SU-DHL-6 (cell line): ENCODE measurements around the gene PPP1R14C.

ENCODE experiments used
- H2AFZ ChIP-seq: fragments of 200-600 bp; sonication (generic); 2 replicates; pipeline ENCODE4 v1.6.1; 2014; ENCODE audit warnings: low read depth, mild to moderate bottlenecking, moderate library complexity, mixed read lengths, antibody characterized with exemption, low read length; ENCODE audit not compliant: severe bottlenecking
- H3F3A ChIP-seq: fragments of 200-600 bp; shearing (Covaris generic); 2 replicates; pipeline ENCODE4 v1.6.0; 2016; ENCODE audit warnings: antibody characterized with exemption, mild to moderate bottlenecking; ENCODE audit not compliant: insufficient read depth
- H3K27ac ChIP-seq: fragments of 200-600 bp; sonication (generic); 2 replicates; pipeline ENCODE4 v1.5.1; 2016; ENCODE audit warnings: low read depth, mild to moderate bottlenecking, low read length, moderate library complexity, mixed read lengths
- H3K27me3 ChIP-seq: fragments of 200-600 bp; sonication (generic), shearing (Covaris generic); 2 replicates; pipeline ENCODE4 v1.6.0; 2014; ENCODE audit warnings: mild to moderate bottlenecking, low read length
- H3K36me3 ChIP-seq: fragments of 200-600 bp; sonication (generic); 2 replicates; pipeline ENCODE4 v1.6.1; 2014; ENCODE audit warnings: mild to moderate bottlenecking, low read length, mixed read lengths
- H3K4me2 ChIP-seq: fragments of 300-600, 200-600 bp; shearing (Covaris generic), sonication (generic); 2 replicates; pipeline ENCODE4 v1.6.0; 2014; ENCODE audit warnings: low read length, low read depth, mild to moderate bottlenecking; ENCODE audit not compliant: poor library complexity, severe bottlenecking
- H3K4me3 ChIP-seq: fragments of 200-600 bp; sonication (generic); 2 replicates; pipeline ENCODE4 v1.5.1; 2014; ENCODE audit warnings: antibody characterized with exemption, low read length, mild to moderate bottlenecking, mixed read lengths; ENCODE audit not compliant: insufficient read depth, poor library complexity, severe bottlenecking
- H3K79me2 ChIP-seq: fragments of 200-600 bp; sonication (generic); 2 replicates; pipeline ENCODE4 v1.6.1; 2014; ENCODE audit warnings: mild to moderate bottlenecking, low read length, moderate library complexity; ENCODE audit not compliant: insufficient read depth
- H3K9ac ChIP-seq: fragments of 200-600 bp; sonication (generic); 2 replicates; pipeline ENCODE4 v1.7.0; 2014; ENCODE audit warnings: mild to moderate bottlenecking, low read length
- H3K9me2 ChIP-seq: fragments of 200-600 bp; sonication (generic); replicated peaks from 2 replicates; pipeline ENCODE4 v1.6.1; 2014; ENCODE audit warnings: low read length; ENCODE audit not compliant: insufficient read depth
- H3K9me3 ChIP-seq: fragments of 200-600 bp; sonication (generic); 2 replicates; pipeline ENCODE4 v1.6.1; 2014; ENCODE audit warnings: low read length, mixed read lengths; ENCODE audit not compliant: insufficient read depth
- H4K20me1 ChIP-seq: fragments of 200-600 bp; sonication (generic); 2 replicates; pipeline ENCODE4 v1.6.1; 2014; ENCODE audit warnings: low read depth, mild to moderate bottlenecking, antibody characterized with exemption, low read length, moderate library complexity, mixed read lengths
- EZH2phosphoT487 ChIP-seq: fragments of 200-600 bp; sonication (generic), shearing (Covaris generic); conservative IDR thresholded peaks from 2 replicates; pipeline ENCODE4 v1.6.1; 2018; ENCODE audit warnings: mild to moderate bottlenecking, antibody characterized with exemption, low read length, moderate library complexity, mixed read lengths
- TF ChIP-seq, protein P1 (sequence below): fragments of 200-600 bp; sonication (generic); IDR thresholded peaks from one replicate; pipeline ENCODE4 v1.5.1; 2017; ENCODE audit warnings: antibody characterized with exemption, mild to moderate bottlenecking, low read length, moderate library complexity; ENCODE audit not compliant: insufficient read depth, poor library complexity, severe bottlenecking

Gene PPP1R14C

DNA sequence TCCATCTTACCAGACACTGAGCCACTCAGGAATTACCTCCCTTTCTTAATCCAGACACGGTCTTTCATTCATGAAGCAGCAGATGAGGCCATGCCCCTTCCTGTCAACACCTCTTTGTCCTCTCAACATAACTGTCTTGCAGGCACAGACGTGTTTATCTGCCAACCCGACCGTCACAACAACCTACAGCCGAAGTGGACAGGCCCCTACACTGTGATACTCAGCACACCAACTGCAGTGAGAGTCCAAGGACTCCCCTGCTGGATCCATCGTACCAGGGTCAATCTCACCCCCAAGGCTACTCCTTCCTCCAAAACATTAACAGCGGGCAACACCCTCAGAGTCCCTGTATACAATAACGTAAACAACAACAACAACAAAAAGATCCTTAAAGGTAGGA, 43.3 kb upstream of the PPP1R14C start:
- Histone ChIP-seq H2AFZ (no peak overlapping the region), H3K27me3 (no peaks in the 10 kb centered on the region), H3K4me3 (no peak overlapping the region), H3K4me2 (no peak overlapping the region), H4K20me1 (no peaks in the 10 kb centered on the region), H3K9me3 (no peaks in the 10 kb centered on the region), H3K9ac (no peak overlapping the region), H3K79me2 (no peaks in the 10 kb centered on the region), H3F3A (no peaks in the 10 kb centered on the region), H3K27ac (no peak overlapping the region), H3K36me3 (no peaks in the 10 kb centered on the region), H3K9me2 (no peaks in the 10 kb centered on the region)
- TF ChIP-seq EZH2phosphoT487: no peak
- TF ChIP-seq, protein P1, sequence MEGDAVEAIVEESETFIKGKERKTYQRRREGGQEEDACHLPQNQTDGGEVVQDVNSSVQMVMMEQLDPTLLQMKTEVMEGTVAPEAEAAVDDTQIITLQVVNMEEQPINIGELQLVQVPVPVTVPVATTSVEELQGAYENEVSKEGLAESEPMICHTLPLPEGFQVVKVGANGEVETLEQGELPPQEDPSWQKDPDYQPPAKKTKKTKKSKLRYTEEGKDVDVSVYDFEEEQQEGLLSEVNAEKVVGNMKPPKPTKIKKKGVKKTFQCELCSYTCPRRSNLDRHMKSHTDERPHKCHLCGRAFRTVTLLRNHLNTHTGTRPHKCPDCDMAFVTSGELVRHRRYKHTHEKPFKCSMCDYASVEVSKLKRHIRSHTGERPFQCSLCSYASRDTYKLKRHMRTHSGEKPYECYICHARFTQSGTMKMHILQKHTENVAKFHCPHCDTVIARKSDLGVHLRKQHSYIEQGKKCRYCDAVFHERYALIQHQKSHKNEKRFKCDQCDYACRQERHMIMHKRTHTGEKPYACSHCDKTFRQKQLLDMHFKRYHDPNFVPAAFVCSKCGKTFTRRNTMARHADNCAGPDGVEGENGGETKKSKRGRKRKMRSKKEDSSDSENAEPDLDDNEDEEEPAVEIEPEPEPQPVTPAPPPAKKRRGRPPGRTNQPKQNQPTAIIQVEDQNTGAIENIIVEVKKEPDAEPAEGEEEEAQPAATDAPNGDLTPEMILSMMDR: no peak

DNA sequence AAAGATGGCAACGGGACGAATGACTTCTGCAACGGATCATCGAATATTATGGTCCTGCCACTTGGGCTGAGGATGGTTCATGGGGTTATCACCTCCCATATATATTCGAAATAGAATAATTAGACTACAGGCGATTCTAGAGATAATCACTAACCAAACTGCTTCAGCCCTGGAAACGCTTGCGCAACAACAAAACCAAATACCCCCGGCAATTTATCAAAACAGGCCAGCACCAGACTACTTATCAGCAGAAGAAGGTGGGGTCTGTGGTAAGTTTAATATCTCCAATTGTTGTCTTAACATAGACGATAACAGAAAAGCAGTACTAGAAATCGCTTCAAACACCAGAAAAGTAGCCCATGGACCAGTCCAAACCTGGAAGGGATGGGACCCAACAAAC, 42.9 kb upstream of the PPP1R14C start:
- H3K4me3 ChIP-seq: no peak overlapping the region
- no peaks in the 10 kb centered on the region for H4K20me1 ChIP-seq
- H3K79me2 ChIP-seq: no peaks in the 10 kb centered on the region
- H3F3A ChIP-seq: no peaks in the 10 kb centered on the region
- no peak for TF ChIP-seq EZH2phosphoT487
- TF ChIP-seq, protein P1: no peak
- H3K9me3 ChIP-seq: no peaks in the 10 kb centered on the region
- H3K9me2 ChIP-seq: no peaks in the 10 kb centered on the region
- no peak overlapping the region for H3K9ac ChIP-seq
- H3K4me2 ChIP-seq: no peak overlapping the region
- H3K27ac ChIP-seq: no peak overlapping the region
- H2AFZ ChIP-seq: no peak overlapping the region
- no peaks in the 10 kb centered on the region for H3K27me3 ChIP-seq
- no peaks in the 10 kb centered on the region for H3K36me3 ChIP-seq

DNA sequence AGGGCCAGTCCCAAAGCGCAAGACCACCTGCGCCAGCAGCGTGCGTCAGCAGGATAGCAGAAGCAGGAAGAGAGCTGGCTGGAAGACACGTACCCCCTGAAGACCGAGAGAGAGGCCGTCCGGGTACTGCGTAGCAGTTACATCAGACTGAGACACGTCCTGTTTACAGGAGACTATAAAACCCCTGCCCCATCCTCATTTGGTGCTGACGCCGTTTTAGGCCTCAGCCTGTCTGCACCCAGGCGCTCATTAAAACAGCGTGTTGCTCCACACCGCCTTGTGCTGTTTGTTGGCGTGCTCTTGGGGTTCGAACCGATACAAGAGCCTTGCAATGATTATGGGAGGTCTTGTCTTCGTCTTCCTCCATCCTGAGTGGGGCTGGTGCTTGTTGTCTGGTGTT, 42.1 kb upstream of the PPP1R14C start:
- Histone ChIP-seq H3K36me3 (no peaks in the 10 kb centered on the region), H4K20me1 (no peaks in the 10 kb centered on the region), H3K9ac (no peak overlapping the region), H3K79me2 (no peaks in the 10 kb centered on the region), H3K9me3 (no peaks in the 10 kb centered on the region), H3F3A (no peaks in the 10 kb centered on the region), H2AFZ (no peak overlapping the region), H3K4me3 (no peak overlapping the region), H3K4me2 (no peak overlapping the region), H3K9me2 (no peaks in the 10 kb centered on the region), H3K27ac (no peak overlapping the region), H3K27me3 (no peaks in the 10 kb centered on the region)
- TF ChIP-seq EZH2phosphoT487: no peak
- TF ChIP-seq, protein P1: no peak

DNA sequence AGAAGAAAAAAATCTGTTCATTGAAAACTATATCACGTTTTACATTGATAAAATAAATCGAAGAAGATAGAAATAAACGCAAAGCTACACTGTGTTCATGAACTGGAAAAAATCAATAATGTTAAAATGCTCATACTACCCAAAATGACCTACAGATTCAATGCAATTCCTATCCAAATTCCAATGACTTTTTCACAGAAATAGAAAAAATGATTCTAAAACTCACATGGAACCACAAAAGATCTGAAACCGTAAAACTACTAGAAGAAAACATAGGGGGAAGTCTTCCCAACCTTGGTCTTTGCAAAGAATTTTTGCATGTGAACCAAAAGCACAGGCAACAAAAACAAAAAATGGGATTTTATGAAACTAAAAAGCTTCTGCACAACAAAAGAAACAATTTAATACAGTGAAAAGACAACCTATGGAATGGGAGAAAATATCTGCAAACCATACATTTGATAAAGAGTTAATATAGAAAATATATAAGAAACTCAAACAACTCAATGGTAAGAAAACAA, 40.0 kb upstream of the PPP1R14C start:
- H3K27me3 ChIP-seq: no peaks in the 10 kb centered on the region
- no peaks in the 10 kb centered on the region for H3K79me2 ChIP-seq
- no peak for TF ChIP-seq EZH2phosphoT487
- TF ChIP-seq, protein P1: no peak
- no peaks in the 10 kb centered on the region for H3K36me3 ChIP-seq
- H3K4me3 ChIP-seq: no peak overlapping the region
- no peaks in the 10 kb centered on the region for H4K20me1 ChIP-seq
- H2AFZ ChIP-seq: no peak overlapping the region
- no peaks in the 10 kb centered on the region for H3F3A ChIP-seq
- H3K4me2 ChIP-seq: no peak overlapping the region
- no peaks in the 10 kb centered on the region for H3K9me2 ChIP-seq
- H3K9ac ChIP-seq: no peak overlapping the region
- no peak overlapping the region for H3K27ac ChIP-seq
- H3K9me3 ChIP-seq: no peaks in the 10 kb centered on the region
